Lower leg skin (tissue), 3 donors: ENCODE measurements around the gene GPRIN2.

Source experiments
- POLR2A ChIP-seq, 2 donors: fragments of 450-650 bp; IDR thresholded peaks; one replicate each; pipeline ENCODE4 v1.6.1; 2016 to 2017; ENCODE audit warnings: antibody characterized with exemption in 2 of 2, mild to moderate bottlenecking in 1 of 2, moderate library complexity in 1 of 2
- TF ChIP-seq, protein P1 (sequence below), 3 donors: fragments of 450-650 bp; IDR thresholded peaks; one replicate each; pipeline ENCODE4 v1.5.1; 2016; ENCODE audit warnings: antibody characterized with exemption in 3 of 3, mild to moderate bottlenecking in 3 of 3, moderate library complexity in 2 of 3

DNA sequence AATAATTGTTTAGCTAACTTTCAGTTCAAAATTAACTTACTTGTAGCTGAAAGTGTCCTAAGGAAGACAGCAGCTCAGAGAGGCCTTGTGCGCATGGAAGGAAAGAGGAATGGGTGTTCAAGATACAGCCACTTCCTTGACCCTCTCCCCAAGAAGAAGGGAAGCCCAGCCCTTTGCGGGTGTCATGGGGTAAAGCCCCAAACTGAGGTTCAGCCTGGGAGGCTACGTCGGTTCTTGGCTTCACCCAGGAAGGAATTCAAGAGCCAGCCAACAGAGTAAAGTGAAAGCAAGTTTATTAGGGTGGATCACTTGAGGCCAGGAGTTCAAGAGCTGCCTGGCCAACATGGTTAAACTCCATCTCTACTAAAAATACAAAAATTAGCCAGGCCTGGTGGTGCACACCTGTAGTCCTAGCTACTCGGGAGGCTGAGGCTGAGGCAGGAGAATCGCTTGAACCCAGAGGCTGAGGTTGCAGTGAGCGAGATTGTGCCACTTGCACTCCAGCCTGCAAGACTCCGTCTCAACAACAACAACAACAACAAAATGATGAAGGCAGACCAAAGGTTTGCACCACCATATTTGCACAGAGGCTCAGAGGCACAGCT lies 15.9 kb downstream of the GPRIN2 start:
- TF ChIP-seq, protein P1, sequence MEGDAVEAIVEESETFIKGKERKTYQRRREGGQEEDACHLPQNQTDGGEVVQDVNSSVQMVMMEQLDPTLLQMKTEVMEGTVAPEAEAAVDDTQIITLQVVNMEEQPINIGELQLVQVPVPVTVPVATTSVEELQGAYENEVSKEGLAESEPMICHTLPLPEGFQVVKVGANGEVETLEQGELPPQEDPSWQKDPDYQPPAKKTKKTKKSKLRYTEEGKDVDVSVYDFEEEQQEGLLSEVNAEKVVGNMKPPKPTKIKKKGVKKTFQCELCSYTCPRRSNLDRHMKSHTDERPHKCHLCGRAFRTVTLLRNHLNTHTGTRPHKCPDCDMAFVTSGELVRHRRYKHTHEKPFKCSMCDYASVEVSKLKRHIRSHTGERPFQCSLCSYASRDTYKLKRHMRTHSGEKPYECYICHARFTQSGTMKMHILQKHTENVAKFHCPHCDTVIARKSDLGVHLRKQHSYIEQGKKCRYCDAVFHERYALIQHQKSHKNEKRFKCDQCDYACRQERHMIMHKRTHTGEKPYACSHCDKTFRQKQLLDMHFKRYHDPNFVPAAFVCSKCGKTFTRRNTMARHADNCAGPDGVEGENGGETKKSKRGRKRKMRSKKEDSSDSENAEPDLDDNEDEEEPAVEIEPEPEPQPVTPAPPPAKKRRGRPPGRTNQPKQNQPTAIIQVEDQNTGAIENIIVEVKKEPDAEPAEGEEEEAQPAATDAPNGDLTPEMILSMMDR (IDR thresholded peaks at IDR 0.05): no peak
- no peak for TF ChIP-seq POLR2A (IDR thresholded peaks at IDR 0.05)
